ENCODE measurements around the gene IQCH. TPM values are rescaled to one million over a fixed set of nuclear protein-coding genes. Genes with fewer than 3 reads are reported as not detected.

IQCH gene
- total and polyA plus RNA-seq, 12 donors = 0.67 to 7.3 (median 2.9) TPM

GRCh38 chr15:67218428-67218827 lies 36.2 kb upstream of the IQCH start:
- DNase-seq = no peak
- Histone ChIP-seq H3K27me3 (no peaks in the 10 kb centered on the region), H3K36me3 (replicated peaks in 1 of 2) (no peaks in the 10 kb centered on the region), H3K4me1 (replicated peaks in 1 of 2) (no peaks in the 10 kb centered on the region), H3K27ac (no peak overlapping the region), H3K9me3 (replicated peaks in 1 of 3) (no peaks in the 10 kb centered on the region), H3K4me3 (no peak overlapping the region)
- intact Hi-C loops (cut with DNase I) = no loop called here
- TF ChIP-seq POLR2A (IDR thresholded peaks at IDR 0.05) = no peak

GRCh38 chr15:67219288-67219687 lies 35.3 kb upstream of the IQCH start:
- TF ChIP-seq CTCF (IDR thresholded peaks at IDR 0.05) = no peak
- TF ChIP-seq POLR2A (IDR thresholded peaks at IDR 0.05) = no peak
- H3K4me1 ChIP-seq (replicated peaks in 1 of 2) = no peaks in the 10 kb centered on the region
- H3K27me3 ChIP-seq = no peaks in the 10 kb centered on the region
- H3K9me3 ChIP-seq (replicated peaks in 1 of 3) = no peaks in the 10 kb centered on the region
- WGBS, 4 donors = 98 to 99% (median 98%) methylated on average over 2 of the region's 2 CpGs
- intact Hi-C loops (cut with DNase I) = no loop called here
- H3K27ac ChIP-seq = no peak overlapping the region
- no peaks in the 10 kb centered on the region for H3K36me3 ChIP-seq (replicated peaks in 1 of 2)
- no peak for DNase-seq
- H3K4me3 ChIP-seq = no peak overlapping the region

- 83 to 93% (median 84%) methylated on average over 3 of the region's 3 CpGs for WGBS, 4 donors
- no peak for DNase-seq
- Histone ChIP-seq H3K36me3 (replicated peaks in 1 of 2) (no peaks in the 10 kb centered on the region), H3K27ac (no peak overlapping the region), H3K27me3 (no peaks in the 10 kb centered on the region), H3K4me1 (replicated peaks in 1 of 2) (no peaks in the 10 kb centered on the region), H3K9me3 (replicated peaks in 1 of 3) (no peaks in the 10 kb centered on the region), H3K4me3 (no peak overlapping the region)
- intact Hi-C loops (cut with DNase I) = no loop called here
- TF ChIP-seq POLR2A (IDR thresholded peaks at IDR 0.05) = no peak
- no peak for TF ChIP-seq CTCF (IDR thresholded peaks at IDR 0.05)
These were observed 29.7 kb upstream of the IQCH start for GRCh38 chr15:67224889-67225288.

DNA sequence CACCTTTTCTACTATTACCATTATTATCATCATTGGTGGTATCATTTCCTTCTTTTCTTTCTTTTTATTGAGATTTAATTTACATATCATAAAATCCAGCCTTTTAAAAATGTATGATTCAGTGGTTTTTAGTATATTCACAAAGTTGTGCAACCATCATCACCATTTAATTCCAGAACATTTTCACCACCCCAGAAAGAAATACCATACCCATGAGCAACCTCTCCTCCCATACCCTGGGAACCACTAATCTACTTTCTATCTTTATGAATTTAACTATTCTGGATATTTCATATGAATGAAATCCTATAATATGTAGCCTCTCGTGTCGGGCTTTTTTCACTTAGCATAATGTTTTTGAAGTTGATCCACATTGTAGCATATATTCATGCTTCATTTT lies 29.2 kb upstream of the IQCH start:
- Histone ChIP-seq H3K27ac (no peak overlapping the region), H3K36me3 (replicated peaks in 1 of 2) (no peaks in the 10 kb centered on the region), H3K9me3 (replicated peaks in 1 of 3) (no peaks in the 10 kb centered on the region), H3K4me1 (replicated peaks in 1 of 2) (no peaks in the 10 kb centered on the region), H3K27me3 (no peaks in the 10 kb centered on the region), H3K4me3 (no peak overlapping the region)
- 96 to 100% (median 98%) methylated on average over 2 of the region's 2 CpGs for WGBS, 4 donors
- TF ChIP-seq CTCF (IDR thresholded peaks at IDR 0.05) (no peak), POLR2A (IDR thresholded peaks at IDR 0.05) (no peak)
- DNase-seq = no peak
- intact Hi-C loops (cut with DNase I) = no loop called here

- intact Hi-C loops (cut with DNase I) = no loop called here
- Histone ChIP-seq H3K36me3 (replicated peaks in 1 of 2) (peaks cover 0 to 14% of the 10 kb centered on the region in 2 donors), H3K27me3 (no peaks in the 10 kb centered on the region), H3K4me1 (replicated peaks in 1 of 2) (no peaks in the 10 kb centered on the region), H3K27ac (no peak overlapping the region), H3K4me3 (no peak overlapping the region), H3K9me3 (replicated peaks in 1 of 3) (no peaks in the 10 kb centered on the region)
- 93 to 100% (median 96%) methylated on average over 1 of the region's 1 CpG for WGBS, 4 donors
- TF ChIP-seq CTCF (IDR thresholded peaks at IDR 0.05) (no peak), POLR2A (IDR thresholded peaks at IDR 0.05) (no peak)
- no peak for DNase-seq
These were observed 27.2 kb upstream of the IQCH start for GRCh38 chr15:67227431-67227830.
